Prostate gland (tissue), 2 donors: ENCODE results near the gene LZTS2. TPM values are rescaled to one million over a fixed set of nuclear protein-coding genes. Genes with fewer than 3 reads are reported as not detected.

Source experiments
- DNase-seq: peaks from one replicate; pipeline ENCODE4 v3.0.0-alpha.2; 2019; ENCODE audit warnings: low spot score
- H3K27ac ChIP-seq, 2 donors: fragments of 200-600 bp; sonication (generic); 2 replicates each; pipeline ENCODE4 v1.5.1; 2017 to 2019
- H3K27me3 ChIP-seq: fragments of 200-600 bp; sonication (generic); replicated peaks from 2 replicates; pipeline ENCODE4 v1.5.1; 2019; ENCODE audit not compliant: insufficient read depth
- H3K36me3 ChIP-seq, 2 donors: fragments of 200-600 bp; sonication (generic); 1 replicate in 1 of 2; 2 replicates in 1 of 2; pipeline versions ENCODE4 v1.5.1 to v1.8.1; 2017 to 2019
- H3K4me1 ChIP-seq: fragments of 200-600 bp; sonication (generic); replicated peaks from 2 replicates; pipeline ENCODE4 v1.5.1; 2019
- H3K4me3 ChIP-seq, 2 donors: fragments of 200-600 bp; sonication (generic); 2 replicates each; pipeline ENCODE4 v1.5.1; 2017 to 2019
- H3K9me3 ChIP-seq: fragments of 200-600 bp; sonication (generic); 2 replicates; pipeline ENCODE4 v1.5.1; 2017
- POLR2A ChIP-seq: fragments of 450-650 bp; IDR thresholded peaks from one replicate; pipeline ENCODE4 v1.6.1; 2016; ENCODE audit warnings: antibody characterized with exemption, mild to moderate bottlenecking
- POLR2AphosphoS5 ChIP-seq: sonication (generic); formaldehyde crosslinking; IDR thresholded peaks from one replicate; pipeline ENCODE4 v1.6.1; 2017; ENCODE audit warnings: antibody characterized with exemption
- WGBS: methylation state at CpG from one replicate; pipeline ENCODE4 v1.1.5; 2018; 5-methylcytosine and 5-hydroxymethylcytosine counted together
- intact Hi-C: fragments of 100-400 bp; cut with DNase I; formaldehyde crosslinking; loops from one replicate; pipeline ENCODE4 v1.14.2; 2022
- total RNA-seq, 2 donors: library from RNA; depleted of rRNA; stranded (reverse); fragments of >200 nt; gene quantifications; one replicate each; pipeline ENCODE4 v1.1.0, GENCODE V29; 2016
- TF ChIP-seq, protein P1 (sequence below), 4 experiments: fragments of 200-600 bp in 2 of 4; fragments of 450-650 bp in 2 of 4; sonication (generic) in 2 of 4; IDR thresholded peaks; 1 replicate in 3 of 4; 2 replicates in 1 of 4; pipeline ENCODE4 v1.5.1; 2016 to 2019; ENCODE audit warnings: antibody characterized with exemption in 4 of 4, mild to moderate bottlenecking in 2 of 4, moderate library complexity in 2 of 4

Gene LZTS2
- total RNA-seq, 2 donors from 2014 or later = 108 to 189 TPM

- peak; percentile 51 for DNase-seq
- no peaks in the 10 kb centered on the region for H3K9me3 ChIP-seq
- no peak overlapping the region for H3K4me3 ChIP-seq
- no peaks in the 10 kb centered on the region for H3K4me1 ChIP-seq
- no peaks in the 10 kb centered on the region for H3K36me3 ChIP-seq
- intact Hi-C loops = no loop called here
- H3K27me3 ChIP-seq = no peaks in the 10 kb centered on the region
- 13% methylated on average over 42 of the region's 42 CpGs for WGBS
- H3K27ac ChIP-seq = no peak overlapping the region
- TF ChIP-seq, protein P1, sequence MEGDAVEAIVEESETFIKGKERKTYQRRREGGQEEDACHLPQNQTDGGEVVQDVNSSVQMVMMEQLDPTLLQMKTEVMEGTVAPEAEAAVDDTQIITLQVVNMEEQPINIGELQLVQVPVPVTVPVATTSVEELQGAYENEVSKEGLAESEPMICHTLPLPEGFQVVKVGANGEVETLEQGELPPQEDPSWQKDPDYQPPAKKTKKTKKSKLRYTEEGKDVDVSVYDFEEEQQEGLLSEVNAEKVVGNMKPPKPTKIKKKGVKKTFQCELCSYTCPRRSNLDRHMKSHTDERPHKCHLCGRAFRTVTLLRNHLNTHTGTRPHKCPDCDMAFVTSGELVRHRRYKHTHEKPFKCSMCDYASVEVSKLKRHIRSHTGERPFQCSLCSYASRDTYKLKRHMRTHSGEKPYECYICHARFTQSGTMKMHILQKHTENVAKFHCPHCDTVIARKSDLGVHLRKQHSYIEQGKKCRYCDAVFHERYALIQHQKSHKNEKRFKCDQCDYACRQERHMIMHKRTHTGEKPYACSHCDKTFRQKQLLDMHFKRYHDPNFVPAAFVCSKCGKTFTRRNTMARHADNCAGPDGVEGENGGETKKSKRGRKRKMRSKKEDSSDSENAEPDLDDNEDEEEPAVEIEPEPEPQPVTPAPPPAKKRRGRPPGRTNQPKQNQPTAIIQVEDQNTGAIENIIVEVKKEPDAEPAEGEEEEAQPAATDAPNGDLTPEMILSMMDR (IDR thresholded peaks at IDR 0.05) = peak; percentile 55 to 77 (median 70)
- TF ChIP-seq POLR2AphosphoS5 = no peak
- no peak for TF ChIP-seq POLR2A
Observed at GRCh38 chr10:101050208-101051069, 50.8 kb downstream of the LZTS2 start.

- Histone ChIP-seq H3K4me3 (no peak overlapping the region), H3K27me3 (no peaks in the 10 kb centered on the region), H3K36me3 (no peaks in the 10 kb centered on the region), H3K27ac (no peak overlapping the region), H3K4me1 (no peaks in the 10 kb centered on the region), H3K9me3 (no peaks in the 10 kb centered on the region)
- TF ChIP-seq POLR2A = no peak
- TF ChIP-seq, protein P1 (IDR thresholded peaks at IDR 0.05) = no peak
- TF ChIP-seq POLR2AphosphoS5 = no peak
- intact Hi-C loops = no loop called here
- no peak for DNase-seq
- WGBS = 79% methylated on average over 3 of the region's 3 CpGs
Observed at GRCh38 chr10:101052285-101052684, 52.7 kb downstream of the LZTS2 start.

DNA sequence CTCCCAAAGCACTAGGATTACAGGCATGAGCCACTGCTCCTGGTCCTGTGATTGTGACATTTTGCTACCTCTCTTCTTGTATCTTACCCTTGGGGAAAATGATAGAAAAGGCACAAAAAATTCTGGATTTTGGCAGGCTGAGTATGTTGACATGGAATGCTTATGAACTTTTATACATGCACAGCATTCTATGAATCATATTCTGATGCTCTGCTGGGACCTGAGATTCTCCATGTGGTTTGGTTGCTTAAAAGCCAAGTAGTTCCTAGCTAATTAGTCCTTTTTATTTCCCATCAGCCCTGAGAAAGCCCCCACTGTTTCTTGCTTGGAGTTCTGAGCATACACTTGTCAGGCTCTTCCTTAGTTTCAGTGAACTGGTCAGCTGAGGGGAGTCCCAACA lies 53.9 kb downstream of the LZTS2 start:
- H3K27ac ChIP-seq = no peak overlapping the region
- H3K27me3 ChIP-seq = no peaks in the 10 kb centered on the region

GRCh38 chr10:101054351-101054750 lies 54.7 kb downstream of the LZTS2 start:
- H3K4me1 ChIP-seq = no peaks in the 10 kb centered on the region
- intact Hi-C loops = no loop called here
- 91% methylated on average over 1 of the region's 1 CpG for WGBS
- no peak for DNase-seq
- TF ChIP-seq, protein P1 (IDR thresholded peaks at IDR 0.05) = no peak
- no peak for TF ChIP-seq POLR2A
- no peak for TF ChIP-seq POLR2AphosphoS5
- H3K36me3 ChIP-seq = no peaks in the 10 kb centered on the region
- H3K27ac ChIP-seq = no peak overlapping the region
- no peaks in the 10 kb centered on the region for H3K27me3 ChIP-seq
- no peak overlapping the region for H3K4me3 ChIP-seq
- no peaks in the 10 kb centered on the region for H3K9me3 ChIP-seq

More for the DNA sequence above, 53.9 kb downstream of the LZTS2 start:
- no peak for DNase-seq
- Histone ChIP-seq H3K4me1 (no peaks in the 10 kb centered on the region), H3K9me3 (no peaks in the 10 kb centered on the region), H3K36me3 (no peaks in the 10 kb centered on the region), H3K4me3 (no peak overlapping the region)
- TF ChIP-seq POLR2AphosphoS5 (no peak), POLR2A (no peak)
- TF ChIP-seq, protein P1 (IDR thresholded peaks at IDR 0.05) = no peak
- intact Hi-C loops = no loop called here

DNA sequence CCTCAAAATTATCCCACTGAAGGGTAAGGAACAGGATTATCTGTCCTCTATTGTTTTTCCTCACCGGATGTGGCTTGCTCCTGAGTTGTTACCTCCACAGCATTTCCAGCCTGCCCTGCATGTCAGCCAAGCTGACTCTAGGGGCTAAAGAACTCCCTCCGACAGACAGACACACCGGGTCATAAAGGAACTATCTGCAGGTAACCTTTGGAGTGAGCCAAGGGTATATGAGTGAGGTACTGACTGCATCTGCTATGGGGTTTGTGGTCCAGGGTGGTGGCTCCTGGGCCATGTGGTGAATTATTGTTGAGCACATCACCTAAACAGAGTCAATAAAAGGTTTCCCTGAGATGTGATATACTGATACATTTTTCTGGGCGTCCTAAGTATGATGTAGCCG lies 55.3 kb downstream of the LZTS2 start:
- WGBS = 85% methylated on average over 5 of the region's 5 CpGs
- TF ChIP-seq POLR2AphosphoS5 = no peak
- TF ChIP-seq POLR2A = no peak
- TF ChIP-seq, protein P1 (IDR thresholded peaks at IDR 0.05) = no peak

More for the DNA sequence above, 55.3 kb downstream of the LZTS2 start:
- no peak for DNase-seq
- Histone ChIP-seq H3K27me3 (no peaks in the 10 kb centered on the region), H3K27ac (no peak overlapping the region), H3K4me3 (no peak overlapping the region), H3K9me3 (no peaks in the 10 kb centered on the region), H3K4me1 (no peaks in the 10 kb centered on the region), H3K36me3 (no peaks in the 10 kb centered on the region)
- intact Hi-C loops = no loop called here
